DND-41 (cell line): ENCODE measurements around the gene NFIA.

Experiments
- ATAC-seq: fragments of 200-7000 bp; cut with Tn5 transposase; 3 replicates; pipeline ENCODE4 v1.9.1; 2021; ENCODE audit warnings: low read depth; ENCODE audit not compliant: insufficient read depth
- DNase-seq: peaks from one replicate; pipeline ENCODE4 v3.0.0-alpha.2; 2020
- H2AFZ ChIP-seq: 2 replicates; pipeline ENCODE4 v1.6.0; 2012; ENCODE audit warnings: low read depth, low read length
- H3K27ac ChIP-seq: 2 replicates; pipeline ENCODE4 v1.5.1; 2012; ENCODE audit warnings: low read length, inconsistent platforms
- H3K27me3 ChIP-seq: fragments of 200-600 bp; sonication (generic); 2 replicates; pipeline ENCODE4 v1.6.0; 2012; ENCODE audit warnings: low read length, mild to moderate bottlenecking, inconsistent platforms; ENCODE audit not compliant: insufficient read depth, poor library complexity
- H3K36me3 ChIP-seq: 2 replicates; pipeline ENCODE4 v1.5.1; 2012; ENCODE audit warnings: low read length, inconsistent platforms; ENCODE audit not compliant: insufficient read depth
- H3K4me1 ChIP-seq: 2 replicates; pipeline ENCODE4 v1.5.1; 2012; ENCODE audit warnings: mild to moderate bottlenecking, low read length; ENCODE audit not compliant: insufficient read depth
- H3K4me2 ChIP-seq: 2 replicates; pipeline ENCODE4 v1.6.0; 2012; ENCODE audit warnings: mild to moderate bottlenecking, moderate library complexity, low read length, inconsistent platforms; ENCODE audit not compliant: insufficient read depth
- H3K4me3 ChIP-seq, 2 experiments: fragments of 200-600 bp in 1 of 2; shearing (Covaris generic) in 1 of 2; 2 replicates each; pipeline ENCODE4 v1.5.1; 2012 to 2016; ENCODE audit warnings: inconsistent platforms in 2 of 2, low read length in 2 of 2, mild to moderate bottlenecking in 2 of 2, low read depth in 1 of 2, moderate library complexity in 1 of 2
- H3K79me2 ChIP-seq: 2 replicates; pipeline ENCODE4 v1.6.0; 2012; ENCODE audit warnings: low read length, inconsistent platforms; ENCODE audit not compliant: insufficient read depth
- H3K9ac ChIP-seq: 2 replicates; pipeline ENCODE4 v1.6.0; 2012; ENCODE audit warnings: low read depth, mild to moderate bottlenecking, inconsistent platforms, low read length, moderate library complexity
- H3K9me3 ChIP-seq: 2 replicates; pipeline ENCODE4 v1.5.1; 2012; ENCODE audit warnings: low read length, moderate library complexity, mild to moderate bottlenecking, inconsistent platforms; ENCODE audit not compliant: insufficient read depth, severe bottlenecking
- H4K20me1 ChIP-seq: 2 replicates; pipeline ENCODE4 v1.6.0; 2012; ENCODE audit warnings: low read length; ENCODE audit not compliant: insufficient read depth
- CTCF ChIP-seq: IDR thresholded peaks from 2 replicates; pipeline ENCODE4 v1.5.1; 2012; ENCODE audit warnings: borderline replicate concordance, low read length, moderate library complexity, mild to moderate bottlenecking; ENCODE audit not compliant: poor library complexity, severe bottlenecking; ENCODE audit errors: extremely low read depth
- EZH2 ChIP-seq: IDR thresholded peaks from 3 replicates; pipeline ENCODE4 v1.6.1; 2012; ENCODE audit warnings: borderline replicate concordance, low read depth, mild to moderate bottlenecking, moderate library complexity, low read length, inconsistent platforms; ENCODE audit not compliant: severe bottlenecking

Gene NFIA

GRCh38 chr1:61348025-61348665 is 265.8 kb downstream of the NFIA start:
- DNase-seq (no peak), ATAC-seq (no peak)
- Histone ChIP-seq H3K79me2 (no peaks in the 10 kb centered on the region), H3K4me3 (no peak overlapping the region), H3K36me3 (no peaks in the 10 kb centered on the region), H3K9ac (no peak overlapping the region), H3K27ac (no peak overlapping the region), H3K9me3 (no peaks in the 10 kb centered on the region), H3K4me1 (no peaks in the 10 kb centered on the region), H4K20me1 (no peaks in the 10 kb centered on the region), H3K27me3 (no peaks in the 10 kb centered on the region), H2AFZ (no peak overlapping the region), H3K4me2 (no peak overlapping the region)
- TF ChIP-seq CTCF (no peak), EZH2 (no peak)

GRCh38 chr1:61352845-61353435 is 270.6 kb downstream of the NFIA start:
- Histone ChIP-seq H3K4me1 (no peaks in the 10 kb centered on the region), H3K27ac (no peak overlapping the region), H4K20me1 (no peaks in the 10 kb centered on the region), H3K4me2 (no peak overlapping the region), H3K79me2 (no peaks in the 10 kb centered on the region), H3K27me3 (no peaks in the 10 kb centered on the region), H3K36me3 (no peaks in the 10 kb centered on the region), H2AFZ (no peak overlapping the region), H3K9me3 (no peaks in the 10 kb centered on the region), H3K9ac (no peak overlapping the region), H3K4me3 (no peak overlapping the region)
- DNase-seq = no peak
- TF ChIP-seq EZH2 (no peak), CTCF (no peak)
- no peak for ATAC-seq

GRCh38 chr1:61353797-61354406 is 271.5 kb downstream of the NFIA start:
- Histone ChIP-seq H4K20me1 (no peaks in the 10 kb centered on the region), H3K4me2 (no peak overlapping the region), H3K4me1 (no peaks in the 10 kb centered on the region), H3K36me3 (no peaks in the 10 kb centered on the region), H3K9me3 (no peaks in the 10 kb centered on the region), H3K9ac (no peak overlapping the region), H3K27me3 (no peaks in the 10 kb centered on the region), H2AFZ (no peak overlapping the region), H3K79me2 (no peaks in the 10 kb centered on the region), H3K4me3 (no peak overlapping the region), H3K27ac (no peak overlapping the region)
- TF ChIP-seq EZH2 (no peak), CTCF (no peak)
- DNase-seq = no peak
- no peak for ATAC-seq
